ENCODE measurements around the gene ETFA. TPM values are rescaled to one million over a fixed set of nuclear protein-coding genes. Genes with fewer than 3 reads are reported as not detected.
A peak's percentile ranks its signal among the peaks of the same experiment; 100 is the strongest.

ETFA gene
- total RNA-seq, 4 donors from 2014 or later, result 179 to 261 (median 227) TPM

DNA sequence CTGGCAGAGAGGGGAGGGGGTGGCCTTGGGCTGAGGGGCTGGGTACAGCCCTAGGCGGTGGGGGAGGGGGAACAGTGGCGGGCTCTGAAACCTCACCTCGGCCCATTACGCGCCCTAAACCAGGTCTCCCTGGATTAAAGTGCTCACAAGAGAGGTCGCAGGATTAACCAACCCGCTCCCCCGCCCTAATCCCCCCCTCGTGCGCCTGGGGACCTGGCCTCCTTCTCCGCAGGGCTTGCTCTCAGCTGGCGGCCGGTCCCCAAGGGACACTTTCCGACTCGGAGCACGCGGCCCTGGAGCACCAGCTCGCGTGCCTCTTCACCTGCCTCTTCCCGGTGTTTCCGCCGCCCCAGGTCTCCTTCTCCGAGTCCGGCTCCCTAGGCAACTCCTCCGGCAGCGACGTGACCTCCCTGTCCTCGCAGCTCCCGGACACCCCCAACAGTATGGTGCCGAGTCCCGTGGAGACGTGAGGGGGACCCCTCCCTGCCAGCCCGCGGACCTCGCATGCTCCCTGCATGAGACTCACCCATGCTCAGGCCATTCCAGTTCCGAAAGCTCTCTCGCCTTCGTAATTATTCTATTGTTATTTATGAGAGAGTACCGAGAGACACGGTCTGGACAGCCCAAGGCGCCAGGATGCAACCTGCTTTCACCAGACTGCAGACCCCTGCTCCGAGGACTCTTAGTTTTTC lies 30.2 kb upstream of the ETFA start:
- Histone ChIP-seq H3K36me3 (no peaks in the 10 kb centered on the region), H3K27me3 (peaks cover 98 to 100% (median 98%) of the 10 kb centered on the region in 3 donors), H3K4me1 (peaks cover 39 to 45% of the 10 kb centered on the region in 2 donors), H3K27ac (no peak overlapping the region), H3K9me3 (no peaks in the 10 kb centered on the region), H3K4me3 (peak overlapping the region; percentile 33 to 51 (median 37))
- no peak for TF ChIP-seq POLR2A (IDR thresholded peaks at IDR 0.05)
- TF ChIP-seq, protein P1, sequence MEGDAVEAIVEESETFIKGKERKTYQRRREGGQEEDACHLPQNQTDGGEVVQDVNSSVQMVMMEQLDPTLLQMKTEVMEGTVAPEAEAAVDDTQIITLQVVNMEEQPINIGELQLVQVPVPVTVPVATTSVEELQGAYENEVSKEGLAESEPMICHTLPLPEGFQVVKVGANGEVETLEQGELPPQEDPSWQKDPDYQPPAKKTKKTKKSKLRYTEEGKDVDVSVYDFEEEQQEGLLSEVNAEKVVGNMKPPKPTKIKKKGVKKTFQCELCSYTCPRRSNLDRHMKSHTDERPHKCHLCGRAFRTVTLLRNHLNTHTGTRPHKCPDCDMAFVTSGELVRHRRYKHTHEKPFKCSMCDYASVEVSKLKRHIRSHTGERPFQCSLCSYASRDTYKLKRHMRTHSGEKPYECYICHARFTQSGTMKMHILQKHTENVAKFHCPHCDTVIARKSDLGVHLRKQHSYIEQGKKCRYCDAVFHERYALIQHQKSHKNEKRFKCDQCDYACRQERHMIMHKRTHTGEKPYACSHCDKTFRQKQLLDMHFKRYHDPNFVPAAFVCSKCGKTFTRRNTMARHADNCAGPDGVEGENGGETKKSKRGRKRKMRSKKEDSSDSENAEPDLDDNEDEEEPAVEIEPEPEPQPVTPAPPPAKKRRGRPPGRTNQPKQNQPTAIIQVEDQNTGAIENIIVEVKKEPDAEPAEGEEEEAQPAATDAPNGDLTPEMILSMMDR (IDR thresholded peaks at IDR 0.05 in 4 of 5, conservative IDR thresholded peaks at IDR 0.05 in 1 of 5), result peak in 1 of 5 experiments; percentile 7
- intact Hi-C loops (cut with DNase I; ENCODE audit: low total_unique reads), result no loop called here
- in situ Hi-C loops (cut with MboI; ENCODE audit: low sequenced_read_pairs in 4 of 4), result loop anchor here in 1 of 4 donors (25.0 kb wide), 1 partner anchor 154 kb away; no protein-coding TSS in a partner anchor
- ATAC-seq, result no peak
- DNase-seq, result no peak

DNA sequence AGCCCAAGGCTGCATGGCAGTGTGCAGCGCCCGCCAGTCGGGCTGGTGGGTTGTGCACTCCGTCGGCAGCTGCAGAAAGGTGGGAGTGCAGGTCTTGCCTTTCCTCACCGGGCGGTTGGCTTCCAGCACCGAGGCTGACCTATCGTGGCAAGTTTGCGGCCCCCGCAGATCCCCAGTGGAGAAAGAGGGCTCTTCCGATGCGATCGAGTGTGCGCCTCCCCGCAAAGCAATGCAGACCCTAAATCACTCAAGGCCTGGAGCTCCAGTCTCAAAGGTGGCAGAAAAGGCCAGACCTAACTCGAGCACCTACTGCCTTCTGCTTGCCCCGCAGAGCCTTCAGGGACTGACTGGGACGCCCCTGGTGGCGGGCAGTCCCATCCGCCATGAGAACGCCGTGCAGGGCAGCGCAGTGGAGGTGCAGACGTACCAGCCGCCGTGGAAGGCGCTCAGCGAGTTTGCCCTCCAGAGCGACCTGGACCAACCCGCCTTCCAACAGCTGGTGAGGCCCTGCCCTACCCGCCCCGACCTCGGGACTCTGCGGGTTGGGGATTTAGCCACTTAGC lies 29.6 kb upstream of the ETFA start:
- H3K36me3 ChIP-seq, result no peaks in the 10 kb centered on the region
- no peaks in the 10 kb centered on the region for H3K9me3 ChIP-seq
- in situ Hi-C loops (cut with MboI; ENCODE audit: low sequenced_read_pairs in 4 of 4) (loop anchor here in 1 of 4 donors (25.0 kb wide), 1 partner anchor 154 kb away; no protein-coding TSS in a partner anchor), intact Hi-C loops (cut with DNase I; ENCODE audit: low total_unique reads) (no loop called here)
- no peak overlapping the region for H3K27ac ChIP-seq
- DNase-seq (peak in 1 of 2 donors; percentile 37), ATAC-seq (peak in 1 of 2 donors; percentile 62)
- H3K4me1 ChIP-seq, result peaks cover 36 to 44% of the 10 kb centered on the region in 2 donors
- peaks cover 98 to 100% (median 98%) of the 10 kb centered on the region in 3 donors for H3K27me3 ChIP-seq
- no peak for TF ChIP-seq POLR2A (IDR thresholded peaks at IDR 0.05)
- TF ChIP-seq, protein P1 (IDR thresholded peaks at IDR 0.05 in 4 of 5, conservative IDR thresholded peaks at IDR 0.05 in 1 of 5), result peak in 3 of 5 experiments; percentile 19 to 48 (median 30)
- peak overlapping the region; percentile 33 to 51 (median 37) for H3K4me3 ChIP-seq

DNA sequence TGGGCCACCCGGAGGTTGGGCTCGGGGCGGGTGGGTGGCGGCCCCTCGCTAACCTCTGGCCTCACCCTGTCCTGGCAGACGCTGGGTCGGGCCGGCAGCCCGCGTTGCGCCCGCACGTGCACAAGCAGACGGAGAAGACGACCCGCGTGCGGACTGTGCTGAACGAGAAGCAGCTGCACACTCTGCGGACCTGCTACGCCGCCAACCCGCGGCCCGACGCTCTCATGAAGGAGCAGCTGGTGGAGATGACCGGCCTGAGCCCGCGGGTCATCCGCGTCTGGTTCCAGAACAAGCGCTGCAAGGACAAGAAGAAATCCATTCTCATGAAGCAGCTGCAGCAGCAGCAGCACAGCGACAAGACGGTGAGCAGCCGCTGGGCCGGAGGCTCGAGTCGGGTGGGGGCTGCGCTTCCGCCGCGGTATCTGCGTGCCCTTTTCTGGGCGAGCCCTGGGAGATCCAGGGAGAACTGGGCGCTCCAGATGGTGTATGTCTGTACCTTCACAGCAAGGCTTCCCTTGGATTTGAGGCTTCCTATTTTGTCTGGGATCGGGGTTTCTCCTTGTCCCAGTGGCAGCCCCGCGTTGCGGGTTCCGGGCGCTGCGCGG lies 29.0 kb upstream of the ETFA start:
- Histone ChIP-seq H3K4me1 (peaks cover 40 to 43% of the 10 kb centered on the region in 2 donors), H3K27me3 (peaks cover 98 to 100% (median 98%) of the 10 kb centered on the region in 3 donors), H3K4me3 (peak overlapping the region; percentile 33 to 51 (median 37)), H3K27ac (no peak overlapping the region), H3K36me3 (no peaks in the 10 kb centered on the region), H3K9me3 (no peaks in the 10 kb centered on the region)
- TF ChIP-seq, protein P1 (IDR thresholded peaks at IDR 0.05 in 4 of 5, conservative IDR thresholded peaks at IDR 0.05 in 1 of 5), result no peak
- no peak for TF ChIP-seq POLR2A (IDR thresholded peaks at IDR 0.05)
- DNase-seq (no peak), ATAC-seq (peak in 1 of 2 donors; percentile 19)
- in situ Hi-C loops (cut with MboI; ENCODE audit: low sequenced_read_pairs in 4 of 4) (loop anchor here in 1 of 4 donors (25.0 kb wide), 1 partner anchor 153 kb away; no protein-coding TSS in a partner anchor), intact Hi-C loops (cut with DNase I; ENCODE audit: low total_unique reads) (no loop called here)

DNA sequence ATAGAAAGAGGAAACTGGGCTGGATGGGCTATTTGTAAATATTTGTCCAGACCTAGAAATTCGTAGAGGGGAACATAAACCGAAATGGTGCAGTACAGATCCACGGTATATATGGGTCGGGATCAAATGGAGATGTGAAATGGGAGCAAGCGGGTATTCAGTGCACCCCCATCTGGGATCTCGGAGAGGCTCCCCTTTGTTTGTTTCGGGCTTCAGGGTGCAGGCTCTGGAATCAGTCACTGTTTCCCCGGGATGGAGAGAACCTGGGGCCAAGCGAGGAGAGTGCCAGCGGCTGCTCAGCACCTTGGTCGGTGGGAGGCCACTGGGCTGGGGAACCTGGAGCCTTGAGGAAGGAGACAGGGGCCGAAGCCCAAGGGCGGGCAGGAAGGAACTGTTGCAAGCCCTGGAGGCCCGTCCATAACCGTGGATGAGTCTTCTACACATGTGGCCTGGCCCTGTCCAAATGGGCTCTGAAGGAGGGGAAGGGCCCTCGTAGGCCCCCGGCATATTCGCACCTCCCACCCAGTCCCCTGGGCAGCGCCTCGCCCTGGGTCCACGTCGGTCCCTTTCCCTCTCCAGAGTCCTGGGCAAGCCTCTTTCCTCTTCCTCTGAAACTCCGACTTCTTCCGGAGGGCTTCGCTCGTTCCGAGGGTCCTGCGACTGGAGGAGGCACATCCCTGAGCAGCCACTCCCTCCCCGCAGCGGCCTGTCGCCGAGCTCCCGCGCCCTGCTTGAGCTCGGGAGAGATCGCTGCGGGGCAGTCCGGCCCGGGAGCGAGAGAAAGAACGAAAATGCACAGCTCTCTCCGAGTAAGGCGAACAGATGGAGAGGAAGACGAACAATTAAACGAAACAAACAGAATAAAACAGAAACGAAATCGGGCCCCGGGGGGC lies 28.3 kb upstream of the ETFA start:
- no peak overlapping the region for H3K27ac ChIP-seq
- H3K27me3 ChIP-seq, result peaks cover 98 to 100% (median 98%) of the 10 kb centered on the region in 3 donors
- peaks cover 40 to 43% of the 10 kb centered on the region in 2 donors for H3K4me1 ChIP-seq

More for the DNA sequence above, 28.3 kb upstream of the ETFA start:
- in situ Hi-C loops (cut with MboI; ENCODE audit: low sequenced_read_pairs in 4 of 4), result loop anchor here in 3 of 4 donors (10.0 to 25.0 kb wide), 2 partner anchors 145 to 152 kb away; no protein-coding TSS in a partner anchor
- no peak for ATAC-seq
- H3K9me3 ChIP-seq, result no peaks in the 10 kb centered on the region
- H3K4me3 ChIP-seq, result peak overlapping the region; percentile 33 to 51 (median 37)
- no peak for DNase-seq
- TF ChIP-seq POLR2A (IDR thresholded peaks at IDR 0.05), result no peak
- TF ChIP-seq, protein P1 (IDR thresholded peaks at IDR 0.05 in 4 of 5, conservative IDR thresholded peaks at IDR 0.05 in 1 of 5), result no peak
- no peaks in the 10 kb centered on the region for H3K36me3 ChIP-seq
- intact Hi-C loops (cut with DNase I; ENCODE audit: low total_unique reads), result loop anchor here (10.0 kb wide), 1 partner anchor 525 kb away; no protein-coding TSS in a partner anchor

All from gastrocnemius medialis (tissue), 4 donors.